Gastroesophageal sphincter (tissue), 4 donors: ENCODE measurements around the gene ANGPT4. TPM values are rescaled to one million over a fixed set of nuclear protein-coding genes. Genes with fewer than 3 reads are reported as not detected.
"Not testable (repeated sequence)": the region's sequence is repeated elsewhere in the genome, so short reads cannot be mapped to it uniquely, and the experiment has no call there.

Source experiments
- ATAC-seq: fragments of 150-250 bp; one replicate; pipeline ENCODE4 v1.9.1; 2016; ENCODE audit warnings: mild to moderate bottlenecking, moderate library complexity
- H3K27ac ChIP-seq, 4 donors: fragments of 200-600 bp; sonication (generic) in 3 of 4; 1 replicate in 3 of 4; 2 replicates in 1 of 4; pipeline ENCODE4 v1.5.1; 2016 to 2019
- H3K27me3 ChIP-seq: fragments of 200-600 bp; sonication (generic); one replicate; pipeline ENCODE4 v1.5.1; 2019
- H3K36me3 ChIP-seq, 2 donors: fragments of 200-600 bp; sonication (generic); one replicate each; pipeline ENCODE4 v1.5.1; 2019; ENCODE audit warnings: control low read depth in 1 of 2
- H3K4me1 ChIP-seq, 3 donors: fragments of 200-600 bp; sonication (generic); 1 replicate in 2 of 3; 2 replicates in 1 of 3; pipeline ENCODE4 v1.5.1; 2016 to 2019; ENCODE audit warnings: control low read depth in 2 of 3
- H3K4me3 ChIP-seq, 2 donors: fragments of 200-600 bp; sonication (generic); one replicate each; pipeline ENCODE4 v1.5.1; 2019; ENCODE audit warnings: mild to moderate bottlenecking in 1 of 2, moderate library complexity in 1 of 2
- H3K9me3 ChIP-seq, 3 donors: fragments of 200-600 bp; sonication (generic); one replicate each; pipeline ENCODE4 v1.5.1; 2017 to 2019; ENCODE audit warnings: control low read depth in 2 of 3
- CTCF ChIP-seq, 4 experiments: fragments of 200-600 bp in 2 of 4; fragments of 450-650 bp in 2 of 4; sonication (generic) in 1 of 4; IDR thresholded peaks; one replicate each; pipeline ENCODE4 v1.5.1; 2017 to 2019; ENCODE audit warnings: antibody characterized with exemption in 4 of 4, mild to moderate bottlenecking in 2 of 4, moderate library complexity in 2 of 4
- EP300 ChIP-seq: sonication (generic); formaldehyde crosslinking; IDR thresholded peaks from one replicate; pipeline ENCODE4 v1.6.1; 2017; ENCODE audit warnings: antibody characterized with exemption, mild to moderate bottlenecking
- POLR2A ChIP-seq, 2 donors: fragments of 450-650 bp; IDR thresholded peaks; one replicate each; pipeline ENCODE4 v1.6.1; 2017; ENCODE audit warnings: antibody characterized with exemption in 2 of 2, mild to moderate bottlenecking in 2 of 2, moderate library complexity in 1 of 2
- POLR2AphosphoS5 ChIP-seq: sonication (generic); formaldehyde crosslinking; IDR thresholded peaks from one replicate; pipeline ENCODE4 v1.6.1; 2017; ENCODE audit warnings: antibody characterized with exemption
- WGBS, 2 donors: methylation state at CpG; one replicate each; pipeline ENCODE4 v1.1.5; 2018; ENCODE audit warnings: low coverage in 1 of 2; 5-methylcytosine and 5-hydroxymethylcytosine counted together
- total RNA-seq, 4 donors: library from RNA; depleted of rRNA; stranded (reverse); fragments of >200 nt; gene quantifications; one replicate each; pipeline ENCODE4 v1.1.0, GENCODE V29; 2016

Gene ANGPT4
- total RNA-seq, 4 donors from 2014 or later = 0.13 to 0.58 (median 0.15) TPM; not detected in 1

- TF ChIP-seq POLR2AphosphoS5 (no peak), CTCF (IDR thresholded peaks at IDR 0.05) (no peak), EP300 (no peak), POLR2A (IDR thresholded peaks at IDR 0.05) (no peak)
- ATAC-seq = no peak
- no peak overlapping the region for H3K27ac ChIP-seq
- no peak overlapping the region for H3K4me3 ChIP-seq
- WGBS, 2 donors = 100% methylated on average over 1 to 2 of the region's 2 CpGs
- H3K9me3 ChIP-seq = no peaks in the 10 kb centered on the region
- no peaks in the 10 kb centered on the region for H3K27me3 ChIP-seq
- H3K4me1 ChIP-seq = peaks cover 0 to 15% (median 0%) of the 10 kb centered on the region in 3 donors
- no peaks in the 10 kb centered on the region for H3K36me3 ChIP-seq
Measured at GRCh38 chr20:829551-829950, 86.6 kb downstream of the ANGPT4 start.

GRCh38 chr20:828987-829386 is 87.1 kb downstream of the ANGPT4 start:
- no peak overlapping the region for H3K4me3 ChIP-seq
- no peaks in the 10 kb centered on the region for H3K36me3 ChIP-seq
- ATAC-seq = no peak
- no peaks in the 10 kb centered on the region for H3K9me3 ChIP-seq
- WGBS, 2 donors = 49 to 50% methylated on average over 5 to 6 of the region's 6 CpGs
- no peak overlapping the region for H3K27ac ChIP-seq
- H3K4me1 ChIP-seq = peaks cover 0 to 10% (median 0%) of the 10 kb centered on the region in 3 donors
- TF ChIP-seq EP300 (no peak), POLR2A (IDR thresholded peaks at IDR 0.05) (no peak), CTCF (IDR thresholded peaks at IDR 0.05) (no peak), POLR2AphosphoS5 (no peak)
- no peaks in the 10 kb centered on the region for H3K27me3 ChIP-seq

- not testable (repeated sequence) for H3K4me1 ChIP-seq, H3K27me3 ChIP-seq, H3K27ac ChIP-seq, H3K9me3 ChIP-seq, H3K36me3 ChIP-seq, H3K4me3 ChIP-seq, ATAC-seq
- WGBS, 2 donors = 91 to 95% methylated on average over 6 to 7 of the region's 8 CpGs
Measured at GRCh38 chr20:827981-828380, 88.2 kb downstream of the ANGPT4 start.

DNA sequence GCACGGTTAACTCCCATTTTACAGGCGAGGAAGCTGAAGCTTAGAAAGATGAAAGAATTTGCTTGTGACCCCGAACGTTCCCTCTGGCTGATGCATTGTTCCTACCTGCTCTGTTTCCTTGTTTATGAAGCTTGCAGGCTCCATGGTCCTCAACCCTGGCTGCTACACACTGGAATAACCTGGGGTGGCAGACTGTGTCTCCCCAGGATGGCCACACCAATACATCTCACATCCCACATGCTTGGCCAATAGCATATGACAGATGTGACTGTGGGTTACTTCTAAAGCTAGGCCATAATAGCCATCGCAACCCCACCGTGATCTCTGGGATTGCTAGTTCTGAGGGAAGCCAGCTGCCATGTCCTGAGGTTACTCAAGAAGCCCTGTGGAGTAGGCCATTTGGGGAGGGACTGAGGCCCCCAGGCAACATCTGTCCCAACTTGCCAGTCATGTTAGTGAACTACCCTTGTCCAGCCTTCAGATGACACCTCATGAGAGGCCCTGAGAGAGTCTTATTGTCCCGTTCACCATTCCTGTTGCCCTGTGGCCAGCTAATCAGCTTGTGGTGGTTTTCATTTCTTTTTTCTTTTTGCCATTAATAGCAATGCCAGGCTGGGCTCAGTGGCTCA is 89.3 kb downstream of the ANGPT4 start:
- TF ChIP-seq EP300 = no peak
- no peak for TF ChIP-seq POLR2AphosphoS5
- no peak for TF ChIP-seq POLR2A (IDR thresholded peaks at IDR 0.05)
- no peak for TF ChIP-seq CTCF (IDR thresholded peaks at IDR 0.05)
- Histone ChIP-seq H3K4me3 (no peak overlapping the region), H3K4me1 (no peaks in the 10 kb centered on the region), H3K27ac (no peak overlapping the region), H3K9me3 (no peaks in the 10 kb centered on the region), H3K36me3 (no peaks in the 10 kb centered on the region), H3K27me3 (peaks cover 6% of the 10 kb centered on the region)
- WGBS, 2 donors = 80 to 86% methylated on average over 5 of the region's 7 CpGs
- ATAC-seq = no peak

GRCh38 chr20:825710-826421 is 90.3 kb downstream of the ANGPT4 start:
- H3K27ac ChIP-seq = no peak overlapping the region
- H3K4me3 ChIP-seq = no peak overlapping the region
- H3K9me3 ChIP-seq = no peaks in the 10 kb centered on the region
- peaks cover 6% of the 10 kb centered on the region for H3K27me3 ChIP-seq
- TF ChIP-seq CTCF (IDR thresholded peaks at IDR 0.05) (no peak), EP300 (no peak), POLR2A (IDR thresholded peaks at IDR 0.05) (no peak), POLR2AphosphoS5 (no peak)
- ATAC-seq = no peak
- no peaks in the 10 kb centered on the region for H3K36me3 ChIP-seq
- H3K4me1 ChIP-seq = no peaks in the 10 kb centered on the region
- WGBS, 2 donors = 86 to 100% methylated on average over 3 to 9 of the region's 9 CpGs
